ENCODE measurements around the gene RAC2.

The RAC2 gene

GRCh38 chr22:37184816-37185541 lies 59.1 kb downstream of the RAC2 start:
- no peak for DNase-seq

- DNase-seq = no peak
Measured at GRCh38 chr22:37184380-37184755, 59.7 kb downstream of the RAC2 start.

- DNase-seq = no peak
Measured at GRCh38 chr22:37183432-37184379, 60.4 kb downstream of the RAC2 start.

GRCh38 chr22:37182949-37183245 lies 61.2 kb downstream of the RAC2 start:
- no peak for DNase-seq

- DNase-seq = no peak
Measured at GRCh38 chr22:37182101-37182948, 61.7 kb downstream of the RAC2 start.

- no peak for DNase-seq
Measured at GRCh38 chr22:37181681-37182080, 62.4 kb downstream of the RAC2 start.

- DNase-seq = no peak
Measured at GRCh38 chr22:37180531-37181231, 63.4 kb downstream of the RAC2 start.

- no peak for DNase-seq
Measured at GRCh38 chr22:37179622-37180420, 64.2 kb downstream of the RAC2 start.

GRCh38 chr22:37179126-37179470 lies 65.0 kb downstream of the RAC2 start:
- no peak for DNase-seq

- no peak for DNase-seq
Measured at GRCh38 chr22:37178350-37179125, 65.5 kb downstream of the RAC2 start.

- DNase-seq = no peak
Measured at GRCh38 chr22:37177755-37178154, 66.3 kb downstream of the RAC2 start.

- no peak for DNase-seq
Measured at GRCh38 chr22:37177221-37177620, 66.8 kb downstream of the RAC2 start.

GRCh38 chr22:37176464-37177061 lies 67.5 kb downstream of the RAC2 start:
- DNase-seq = no peak

- no peak for DNase-seq
Measured at GRCh38 chr22:37175414-37176281, 68.4 kb downstream of the RAC2 start.
